Karpas-422 (cell line): ENCODE results near the gene THSD4. TPM values are rescaled to one million over a fixed set of nuclear protein-coding genes. Genes with fewer than 3 reads are reported as not detected.
"Not testable (repeated sequence)": the region's sequence is repeated elsewhere in the genome, so short reads cannot be mapped to it uniquely, and the experiment has no call there.

ENCODE experiments used
- DNase-seq: peaks from one replicate; pipeline ENCODE4 v3.0.0-alpha.2; 2015
- H2AFZ ChIP-seq: fragments of 200-600 bp; sonication (generic); 2 replicates; pipeline ENCODE4 v1.6.1; 2014; ENCODE audit warnings: antibody characterized with exemption, low read length, mixed read lengths
- H3K27ac ChIP-seq: fragments of 200-600 bp; sonication (generic); 2 replicates; pipeline ENCODE4 v1.5.1; 2014; ENCODE audit warnings: mild to moderate bottlenecking, low read length, moderate library complexity
- H3K27me3 ChIP-seq: fragments of 200-600 bp; sonication (generic); 2 replicates; pipeline ENCODE4 v1.6.1; 2014; ENCODE audit warnings: low read length, mixed read lengths
- H3K36me3 ChIP-seq: fragments of 200-600 bp; sonication (generic); 2 replicates; pipeline ENCODE4 v1.6.1; 2014; ENCODE audit warnings: low read length, mixed read lengths; ENCODE audit not compliant: insufficient read depth
- H3K4me1 ChIP-seq: fragments of 200-600 bp; sonication (generic); 2 replicates; pipeline ENCODE4 v1.6.1; 2014; ENCODE audit warnings: mild to moderate bottlenecking, low read length, mixed read lengths
- H3K4me2 ChIP-seq: fragments of 200-600 bp; sonication (generic); 2 replicates; pipeline ENCODE4 v1.6.1; 2014; ENCODE audit warnings: low read length, low read depth, mild to moderate bottlenecking; ENCODE audit not compliant: poor library complexity, severe bottlenecking
- H3K4me3 ChIP-seq: fragments of 200-600 bp; sonication (generic); 2 replicates; pipeline ENCODE4 v1.5.1; 2014; ENCODE audit warnings: mild to moderate bottlenecking, antibody characterized with exemption, low read length, mixed read lengths
- H3K79me2 ChIP-seq: fragments of 200-600 bp; sonication (generic); 2 replicates; pipeline ENCODE4 v1.6.1; 2014; ENCODE audit warnings: mild to moderate bottlenecking, low read length, mixed read lengths
- H3K9ac ChIP-seq: fragments of 200-600 bp; sonication (generic); 2 replicates; pipeline ENCODE4 v1.6.0; 2014; ENCODE audit warnings: low read length
- H3K9me2 ChIP-seq: fragments of 200-600 bp; sonication (generic), shearing (Covaris generic); replicated peaks from 2 replicates; pipeline ENCODE4 v1.6.0; 2014; ENCODE audit warnings: mild to moderate bottlenecking, low read length, moderate library complexity; ENCODE audit not compliant: insufficient read depth
- H3K9me3 ChIP-seq: fragments of 300-700, 200-600 bp; sonication (generic); 2 replicates; pipeline ENCODE4 v1.6.1; 2014; ENCODE audit warnings: low read length, mixed read lengths
- H4K20me1 ChIP-seq: fragments of 200-600 bp; sonication (generic); 2 replicates; pipeline ENCODE4 v1.6.1; 2014; ENCODE audit warnings: mild to moderate bottlenecking, antibody characterized with exemption, low read length, low read depth; ENCODE audit not compliant: insufficient read depth
- total RNA-seq: library from RNA; depleted of rRNA; stranded (reverse); fragments of >200 nt; shearing (Covaris generic); gene quantifications from 2 replicates; pipeline ENCODE4 v1.2.3, GENCODE V29; 2014; ENCODE audit warnings: low replicate concordance

THSD4 gene
- total RNA-seq, 1 experiment from 2014 or later = 0.11 TPM

DNA sequence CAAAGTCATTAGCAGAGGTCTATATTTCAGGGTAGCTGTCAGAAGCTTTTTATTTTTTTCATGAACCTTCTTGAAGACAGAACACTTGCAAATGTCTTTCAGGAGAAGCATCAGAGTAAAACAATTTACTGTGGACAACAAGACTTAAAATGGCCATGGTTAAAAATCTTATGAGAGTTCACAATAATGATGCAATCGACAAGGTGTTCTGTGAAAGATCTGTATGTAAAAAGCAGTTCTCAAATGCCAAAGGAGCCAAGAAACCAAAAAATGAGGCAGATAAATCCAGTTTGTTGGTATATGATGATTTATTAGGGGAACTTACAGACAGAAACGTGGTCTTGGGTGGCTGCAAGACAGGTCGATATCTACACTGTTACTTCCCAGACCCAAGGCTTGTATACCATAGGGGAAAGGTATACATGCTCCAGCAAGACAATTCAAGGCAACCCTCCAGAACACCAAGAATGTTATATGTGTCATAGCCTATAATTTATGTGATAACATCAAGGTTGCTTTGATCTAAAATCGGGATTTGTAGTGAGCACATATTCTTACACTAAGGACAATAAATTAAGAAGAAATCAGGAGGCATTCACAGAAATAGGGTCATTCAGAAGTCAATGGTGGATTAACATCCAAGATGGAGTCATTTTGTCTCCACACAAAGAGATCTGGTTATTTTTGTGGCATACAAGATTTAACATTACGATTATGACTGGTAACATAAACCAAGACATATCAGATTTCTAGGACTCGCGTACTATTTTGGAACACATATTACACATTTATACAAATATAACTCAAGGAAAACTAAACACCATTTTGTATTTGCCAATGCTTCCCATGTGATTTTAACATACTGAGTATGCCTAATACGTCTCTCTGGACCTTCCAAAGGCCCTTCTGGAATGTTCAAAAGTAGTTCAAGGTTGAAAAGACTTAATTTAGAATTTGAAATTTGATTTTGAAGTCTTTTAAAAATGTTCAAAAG is 316.4 kb downstream of the THSD4 start:
- Histone ChIP-seq H4K20me1 (no peaks in the 10 kb centered on the region), H3K9me2 (no peaks in the 10 kb centered on the region), H3K9me3 (no peaks in the 10 kb centered on the region), H3K79me2 (no peaks in the 10 kb centered on the region), H3K27ac (no peak overlapping the region), H3K36me3 (no peaks in the 10 kb centered on the region), H2AFZ (no peak overlapping the region), H3K4me2 (no peak overlapping the region), H3K9ac (no peak overlapping the region), H3K27me3 (no peaks in the 10 kb centered on the region), H3K4me1 (no peaks in the 10 kb centered on the region), H3K4me3 (no peak overlapping the region)
- DNase-seq = no peak

DNA sequence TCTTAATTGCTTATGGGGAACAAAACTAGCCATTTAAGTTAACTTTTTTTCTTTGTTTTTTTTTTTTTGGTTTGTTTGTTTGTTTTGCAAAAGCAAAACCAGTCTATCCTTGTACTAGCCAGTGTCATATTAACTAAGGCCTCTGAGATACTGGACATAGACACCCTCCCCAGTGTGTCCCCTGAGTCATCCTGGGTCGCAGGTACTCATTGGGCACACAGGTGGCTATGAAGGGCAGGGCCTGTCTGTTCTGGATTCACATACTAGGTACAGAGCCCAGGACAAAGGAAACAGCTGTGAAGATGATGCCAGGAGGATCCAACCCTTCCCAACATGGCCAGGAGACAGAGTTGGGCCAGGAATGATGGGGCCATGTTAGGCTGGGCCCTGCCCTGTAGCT is 318.1 kb downstream of the THSD4 start:
- H3K27me3 ChIP-seq = no peaks in the 10 kb centered on the region
- H3K9me3 ChIP-seq = no peaks in the 10 kb centered on the region
- H3K36me3 ChIP-seq = no peaks in the 10 kb centered on the region
- H3K4me3 ChIP-seq = no peak overlapping the region
- peaks cover 5% of the 10 kb centered on the region for H3K4me1 ChIP-seq
- H3K4me2 ChIP-seq = no peak overlapping the region
- H2AFZ ChIP-seq = no peak overlapping the region
- H3K9ac ChIP-seq = no peak overlapping the region
- H3K79me2 ChIP-seq = no peaks in the 10 kb centered on the region
- H3K27ac ChIP-seq = no peak overlapping the region
- no peaks in the 10 kb centered on the region for H3K9me2 ChIP-seq
- DNase-seq = no peak
- no peaks in the 10 kb centered on the region for H4K20me1 ChIP-seq

DNA sequence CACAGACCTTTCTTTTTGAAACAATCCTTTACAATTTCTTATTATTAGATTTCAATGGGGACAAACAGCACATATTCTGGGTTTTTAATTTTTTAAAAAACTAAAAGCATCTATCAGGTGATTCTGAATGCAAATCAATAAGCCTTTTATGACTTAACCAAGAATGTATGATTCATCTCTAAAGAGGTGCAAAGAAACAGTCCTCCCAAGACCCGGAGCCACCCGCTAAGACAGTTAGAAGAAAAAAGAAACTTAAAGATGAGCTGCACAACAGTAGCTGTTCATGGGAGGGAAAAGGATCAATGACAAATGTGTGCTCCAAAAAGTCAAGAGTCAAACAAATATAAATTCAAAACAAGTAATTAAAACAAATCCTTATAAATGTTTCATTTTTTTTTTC is 319.5 kb downstream of the THSD4 start:
- Histone ChIP-seq H3K9ac (no peak overlapping the region), H3K9me2 (no peaks in the 10 kb centered on the region), H3K27ac (no peak overlapping the region), H3K79me2 (no peaks in the 10 kb centered on the region), H4K20me1 (no peaks in the 10 kb centered on the region), H3K4me2 (no peak overlapping the region), H3K36me3 (no peaks in the 10 kb centered on the region), H3K9me3 (no peaks in the 10 kb centered on the region), H3K27me3 (no peaks in the 10 kb centered on the region), H3K4me3 (no peak overlapping the region), H3K4me1 (peaks cover 5% of the 10 kb centered on the region), H2AFZ (no peak overlapping the region)
- no peak for DNase-seq

DNA sequence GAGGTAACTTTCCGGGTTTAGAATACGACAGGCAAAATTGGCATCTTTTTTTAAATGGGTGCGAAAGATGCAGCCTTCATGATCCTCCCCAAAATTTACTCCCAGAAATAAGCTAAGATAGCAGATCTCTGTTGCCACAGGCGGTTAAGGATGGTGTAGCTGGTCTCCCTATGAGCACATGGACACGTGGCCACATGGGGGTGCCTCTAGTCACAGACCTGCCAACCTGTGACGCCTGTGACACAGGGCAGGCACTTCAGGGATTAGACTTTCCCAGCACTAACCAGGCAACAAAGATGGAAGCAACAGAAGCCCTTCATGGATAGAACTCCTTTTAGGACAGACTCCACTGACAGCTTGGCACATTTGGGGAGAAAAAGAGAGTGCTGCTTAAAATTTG is 320.3 kb downstream of the THSD4 start:
- H2AFZ ChIP-seq = no peak overlapping the region
- H3K9me2 ChIP-seq = no peaks in the 10 kb centered on the region
- no peaks in the 10 kb centered on the region for H3K36me3 ChIP-seq
- no peak for DNase-seq
- no peak overlapping the region for H3K9ac ChIP-seq
- H3K4me3 ChIP-seq = no peak overlapping the region
- H3K79me2 ChIP-seq = no peaks in the 10 kb centered on the region
- no peak overlapping the region for H3K27ac ChIP-seq
- no peak overlapping the region for H3K4me2 ChIP-seq
- H3K9me3 ChIP-seq = no peaks in the 10 kb centered on the region
- H3K27me3 ChIP-seq = no peaks in the 10 kb centered on the region
- H4K20me1 ChIP-seq = no peaks in the 10 kb centered on the region
- H3K4me1 ChIP-seq = peaks cover 5% of the 10 kb centered on the region

DNA sequence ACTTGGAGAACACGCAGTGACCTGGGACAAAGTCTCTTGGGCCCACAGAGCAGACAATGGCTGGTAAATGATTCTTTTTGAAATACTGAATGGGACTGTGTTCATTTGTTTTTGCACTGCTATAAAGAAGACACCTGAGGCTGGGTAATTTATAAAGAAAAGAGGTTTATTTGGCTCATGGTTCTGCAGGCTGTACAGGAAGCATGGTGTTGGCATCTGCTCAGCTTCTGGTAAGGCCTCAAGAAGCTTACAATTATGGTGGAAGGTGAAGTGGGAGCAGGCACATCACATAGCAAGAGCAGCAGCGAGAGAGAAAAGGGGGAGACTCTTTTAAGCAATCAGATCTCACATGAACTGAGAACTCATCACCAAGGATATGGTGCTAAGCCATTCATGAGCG is 321.6 kb downstream of the THSD4 start:
- H3K9me3 ChIP-seq = no peaks in the 10 kb centered on the region
- no peaks in the 10 kb centered on the region for H3K27me3 ChIP-seq
- no peaks in the 10 kb centered on the region for H4K20me1 ChIP-seq
- no peak for DNase-seq
- H3K27ac ChIP-seq = no peak overlapping the region
- H3K4me2 ChIP-seq = no peak overlapping the region
- H3K4me3 ChIP-seq = no peak overlapping the region
- no peaks in the 10 kb centered on the region for H3K79me2 ChIP-seq
- no peaks in the 10 kb centered on the region for H3K36me3 ChIP-seq
- no peak overlapping the region for H2AFZ ChIP-seq
- no peak overlapping the region for H3K9ac ChIP-seq
- H3K9me2 ChIP-seq = no peaks in the 10 kb centered on the region
- peaks cover 5% of the 10 kb centered on the region for H3K4me1 ChIP-seq

DNA sequence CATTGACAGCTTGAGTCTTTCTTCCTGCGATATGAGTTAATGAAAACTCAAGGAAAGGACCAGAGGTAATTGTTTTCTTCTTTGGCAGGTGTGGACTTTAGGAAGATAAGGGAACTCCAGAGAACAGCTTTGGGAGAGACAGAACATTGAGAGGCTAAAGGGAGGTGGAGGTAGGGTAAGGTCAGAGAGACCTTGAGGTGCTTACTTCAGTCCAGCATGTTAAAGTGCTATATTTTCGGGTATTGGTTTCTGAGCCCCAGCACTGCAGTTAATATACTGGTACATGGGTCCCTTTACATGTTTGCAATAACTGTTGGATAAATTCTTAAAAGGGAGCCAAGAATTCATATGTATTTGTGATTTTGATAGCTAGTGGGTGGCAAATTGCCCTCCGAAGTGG is 322.1 kb downstream of the THSD4 start:
- no peak for DNase-seq
- no peaks in the 10 kb centered on the region for H3K36me3 ChIP-seq
- no peaks in the 10 kb centered on the region for H3K79me2 ChIP-seq
- H3K27me3 ChIP-seq = no peaks in the 10 kb centered on the region
- no peak overlapping the region for H3K4me2 ChIP-seq
- H3K27ac ChIP-seq = no peak overlapping the region
- no peaks in the 10 kb centered on the region for H3K9me3 ChIP-seq
- H3K9me2 ChIP-seq = no peaks in the 10 kb centered on the region
- peaks cover 5% of the 10 kb centered on the region for H3K4me1 ChIP-seq
- H3K9ac ChIP-seq = no peak overlapping the region
- no peak overlapping the region for H3K4me3 ChIP-seq
- H2AFZ ChIP-seq = no peak overlapping the region
- no peaks in the 10 kb centered on the region for H4K20me1 ChIP-seq

DNA sequence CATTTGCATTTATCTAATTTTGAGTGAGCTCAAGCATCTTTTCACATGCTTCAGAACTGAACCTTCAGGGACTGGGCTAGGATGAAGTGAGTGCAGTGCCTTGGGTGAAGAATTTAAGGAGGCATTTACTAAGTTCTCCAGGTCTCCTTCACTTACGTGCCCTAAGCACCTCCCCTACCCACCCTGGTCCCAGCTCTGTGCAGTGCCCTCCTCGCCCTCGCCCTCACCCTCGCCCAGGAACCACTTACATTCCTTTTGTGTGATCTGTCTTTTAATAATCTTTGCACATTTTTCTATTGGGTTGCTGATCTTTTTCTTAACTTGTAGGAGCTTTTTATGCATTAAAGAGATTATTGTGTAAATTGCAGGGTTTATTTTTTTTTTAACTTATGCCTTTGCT is 322.6 kb downstream of the THSD4 start:
- Histone ChIP-seq H3K4me2 (no peak overlapping the region), H3K9me2 (no peaks in the 10 kb centered on the region), H3K9ac (no peak overlapping the region), H3K79me2 (no peaks in the 10 kb centered on the region), H3K27ac (no peak overlapping the region), H3K36me3 (no peaks in the 10 kb centered on the region), H3K4me3 (no peak overlapping the region), H2AFZ (no peak overlapping the region), H3K27me3 (no peaks in the 10 kb centered on the region), H3K9me3 (no peaks in the 10 kb centered on the region), H3K4me1 (peaks cover 5% of the 10 kb centered on the region), H4K20me1 (no peaks in the 10 kb centered on the region)
- DNase-seq = no peak

DNA sequence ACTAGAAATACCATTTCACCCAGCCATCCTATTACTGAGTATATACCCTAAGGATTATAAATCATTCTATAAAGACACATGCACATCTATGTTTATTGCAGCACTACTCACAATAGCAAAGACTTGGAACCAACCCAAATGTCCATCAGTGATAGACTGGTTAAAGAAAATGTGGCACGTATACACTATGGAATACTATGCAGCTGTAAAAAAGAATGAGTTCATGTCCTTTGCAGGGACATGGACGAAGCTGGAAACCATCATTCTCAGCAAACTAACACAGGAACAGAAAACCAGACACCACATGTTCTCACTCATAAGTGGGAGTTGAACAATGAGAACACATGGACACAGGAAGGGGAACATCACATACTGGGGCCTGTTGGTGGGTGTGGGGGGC is 324.2 kb downstream of the THSD4 start:
- not testable (repeated sequence) for H2AFZ ChIP-seq, H3K9me3 ChIP-seq, H3K4me3 ChIP-seq, H3K79me2 ChIP-seq, H3K9me2 ChIP-seq, H3K27me3 ChIP-seq, H3K36me3 ChIP-seq, H3K9ac ChIP-seq, H3K27ac ChIP-seq, DNase-seq, H3K4me2 ChIP-seq, H4K20me1 ChIP-seq, H3K4me1 ChIP-seq
